Rectal smooth muscle tissue (tissue), 1 donor: ENCODE data around the gene SLC35B1.

ENCODE experiments used
- H3K27ac ChIP-seq: one replicate; pipeline ENCODE4 v1.7.0; 2013; ENCODE audit warnings: low read depth, low read length, inconsistent platforms
- H3K27me3 ChIP-seq: one replicate; pipeline ENCODE4 v1.7.0; 2013; ENCODE audit warnings: low read length; ENCODE audit not compliant: control insufficient read depth, insufficient read depth
- H3K36me3 ChIP-seq: one replicate; pipeline ENCODE4 v1.7.0; 2013; ENCODE audit warnings: low read length; ENCODE audit not compliant: control insufficient read depth, insufficient read depth
- H3K4me1 ChIP-seq: one replicate; pipeline ENCODE4 v1.7.0; 2013; ENCODE audit warnings: low read length; ENCODE audit not compliant: control insufficient read depth, insufficient read depth
- H3K4me3 ChIP-seq: one replicate; pipeline ENCODE4 v1.7.0; 2013; ENCODE audit warnings: low read length
- H3K9ac ChIP-seq: one replicate; pipeline ENCODE4 v1.7.0; 2013; ENCODE audit warnings: low read length

Gene SLC35B1

DNA sequence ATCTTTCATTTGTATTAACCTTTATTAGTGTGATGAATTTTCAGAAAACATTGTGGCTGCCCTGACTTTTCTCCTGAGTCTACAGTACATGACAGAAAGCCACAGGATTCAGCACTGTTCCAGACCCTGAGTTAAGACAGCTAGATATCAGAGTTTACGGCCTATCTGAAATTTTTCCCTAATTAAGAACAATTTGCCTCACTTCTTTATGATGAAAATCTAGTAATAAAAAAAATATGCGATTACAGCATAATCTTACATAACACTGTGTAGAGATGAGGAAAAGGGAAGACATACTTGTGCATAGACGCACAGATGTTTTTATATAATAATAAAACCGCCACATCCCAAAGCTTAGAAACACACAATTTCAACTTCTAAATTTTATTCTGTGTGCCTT lies 37.1 kb downstream of the SLC35B1 start:
- Histone ChIP-seq H3K36me3 (peaks cover 2% of the 10 kb centered on the region), H3K9ac (no peak overlapping the region), H3K27ac (peak overlapping the region; percentile 70), H3K4me3 (no peak overlapping the region), H3K27me3 (no peaks in the 10 kb centered on the region), H3K4me1 (peaks cover 19% of the 10 kb centered on the region)

DNA sequence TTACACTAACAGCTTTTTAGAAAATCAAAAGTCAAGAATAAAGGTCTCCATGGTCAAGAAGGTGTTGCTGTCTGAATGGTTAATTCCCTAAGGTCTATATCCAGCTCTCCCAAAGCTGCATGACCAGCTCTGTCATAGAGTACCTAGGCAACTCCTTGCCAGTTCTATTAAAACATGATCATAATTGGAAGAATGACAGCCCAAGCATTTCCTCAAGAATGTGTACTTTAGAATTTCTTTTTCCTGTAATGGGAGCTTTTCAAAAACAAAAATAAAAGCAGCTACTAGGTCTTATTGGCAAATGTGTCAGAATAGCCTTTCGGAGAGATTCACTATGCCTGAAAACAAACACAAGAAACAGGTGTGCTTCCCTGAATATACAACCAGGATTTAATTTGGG lies 37.8 kb downstream of the SLC35B1 start:
- Histone ChIP-seq H3K27me3 (no peaks in the 10 kb centered on the region), H3K27ac (peak overlapping the region; percentile 70), H3K36me3 (no peaks in the 10 kb centered on the region), H3K9ac (no peak overlapping the region), H3K4me3 (no peak overlapping the region), H3K4me1 (peaks cover 16% of the 10 kb centered on the region)

DNA sequence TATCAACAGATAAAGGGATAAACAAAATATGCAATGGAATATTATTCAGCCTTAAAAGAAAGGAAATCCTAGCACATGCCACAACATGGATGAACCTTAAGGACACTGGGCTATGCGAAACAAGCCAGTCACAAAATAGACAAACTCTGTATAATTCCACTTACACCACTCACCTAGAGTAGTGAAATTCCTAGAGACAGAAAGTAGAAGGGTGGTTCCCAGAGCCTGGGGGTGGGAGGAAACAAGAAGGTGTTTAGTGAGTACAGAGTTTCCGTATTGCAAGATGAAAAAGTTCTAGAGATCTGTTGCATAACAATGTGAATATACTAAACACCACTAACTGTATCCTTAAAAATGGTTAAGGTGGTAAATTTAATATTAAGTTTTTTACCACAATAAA lies 39.9 kb downstream of the SLC35B1 start:
- H3K27me3 ChIP-seq = no peaks in the 10 kb centered on the region
- H3K4me1 ChIP-seq = peaks cover 19% of the 10 kb centered on the region
- H3K4me3 ChIP-seq = no peak overlapping the region
- no peaks in the 10 kb centered on the region for H3K36me3 ChIP-seq
- H3K9ac ChIP-seq = no peak overlapping the region
- H3K27ac ChIP-seq = no peak overlapping the region

DNA sequence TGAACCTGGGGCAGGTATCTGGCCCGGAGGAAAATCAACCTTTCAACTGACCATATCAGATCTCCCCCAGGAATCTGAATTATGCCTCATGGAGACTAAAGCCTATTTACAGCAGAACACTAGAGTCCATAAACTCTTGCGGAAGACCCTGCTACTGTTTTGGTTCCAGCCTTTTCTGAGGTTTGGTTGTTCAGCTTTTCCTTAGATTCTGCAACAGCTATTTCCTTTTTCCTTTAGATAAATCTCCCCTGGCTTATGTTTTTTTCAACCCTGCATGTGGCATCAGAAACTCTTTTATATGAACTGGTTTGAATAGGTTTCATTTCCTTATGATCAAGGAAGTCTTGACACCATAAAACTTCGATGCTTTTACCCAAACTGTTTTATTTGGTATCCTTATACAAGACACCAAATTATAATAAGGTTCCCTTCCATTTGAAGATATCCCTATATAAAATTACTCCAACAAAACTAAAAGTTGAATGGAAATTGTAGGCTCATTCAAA lies 43.0 kb downstream of the SLC35B1 start:
- Histone ChIP-seq H3K27ac (no peak overlapping the region), H3K4me1 (peaks cover 5% of the 10 kb centered on the region), H3K4me3 (no peak overlapping the region), H3K9ac (no peak overlapping the region), H3K36me3 (no peaks in the 10 kb centered on the region), H3K27me3 (no peaks in the 10 kb centered on the region)

GRCh38 chr17:49659661-49660382 lies 47.9 kb downstream of the SLC35B1 start:
- Histone ChIP-seq H3K36me3 (no peaks in the 10 kb centered on the region), H3K9ac (no peak overlapping the region), H3K4me3 (no peak overlapping the region), H3K27me3 (no peaks in the 10 kb centered on the region), H3K4me1 (peaks cover 5% of the 10 kb centered on the region), H3K27ac (no peak overlapping the region)

DNA sequence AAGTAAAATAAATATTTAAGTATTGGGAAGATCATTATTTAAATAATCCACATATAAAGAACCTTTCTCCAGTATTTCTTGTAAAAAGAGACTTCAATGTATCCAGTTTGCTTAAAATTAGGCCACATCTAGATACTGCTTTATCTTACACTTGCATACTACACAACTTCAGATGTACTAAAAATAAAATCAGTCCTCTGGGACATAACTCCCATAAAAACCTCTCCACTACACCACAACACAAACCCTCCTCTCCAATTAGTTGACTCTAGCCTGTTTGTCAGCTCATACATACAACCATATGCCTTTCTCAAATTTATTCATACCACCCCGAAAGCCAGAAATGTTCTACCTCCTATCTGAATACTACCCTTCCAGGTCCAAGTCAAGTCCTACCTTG lies 51.5 kb downstream of the SLC35B1 start:
- Histone ChIP-seq H3K27ac (no peak overlapping the region), H3K4me3 (no peak overlapping the region), H3K4me1 (peaks cover 5% of the 10 kb centered on the region), H3K9ac (no peak overlapping the region), H3K36me3 (no peaks in the 10 kb centered on the region), H3K27me3 (no peaks in the 10 kb centered on the region)
